ENCODE measurements around the gene INPP4A.

The INPP4A gene

DNA sequence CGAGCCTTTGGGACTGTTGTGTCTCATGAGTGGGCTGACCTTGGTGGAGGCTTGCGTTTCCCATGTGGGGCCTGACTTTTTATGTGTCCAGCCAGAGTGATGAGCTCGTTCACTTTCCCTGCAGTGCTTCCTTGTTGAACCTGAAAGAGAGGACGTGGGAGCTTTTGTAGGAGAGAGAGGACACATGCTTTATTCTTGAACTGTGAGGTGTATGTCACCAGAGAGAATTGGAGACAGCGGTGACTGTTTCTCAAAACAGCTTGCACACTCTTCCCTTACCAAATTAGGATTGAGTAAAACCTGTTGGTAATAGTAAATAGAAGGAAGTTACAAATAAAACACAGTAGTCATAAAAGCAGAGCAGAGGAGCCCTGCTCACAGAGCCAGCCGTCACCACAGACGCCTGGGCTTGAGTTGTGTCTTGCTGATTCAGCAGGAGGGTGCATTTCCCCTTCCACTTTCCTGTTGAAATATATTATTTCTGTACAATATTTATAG is 60.7 kb downstream of the INPP4A start:
- Mint-ChIP-seq H3K4me3 (peak overlapping the region; percentile 8), H3K27me3 (no peaks in the 10 kb centered on the region), H3K9me3 (no peaks in the 10 kb centered on the region), H3K36me3 (peaks cover 4% of the 10 kb centered on the region), H3K27ac (peak overlapping the region; percentile 10), H3K4me1 (peaks cover 94% of the 10 kb centered on the region)

DNA sequence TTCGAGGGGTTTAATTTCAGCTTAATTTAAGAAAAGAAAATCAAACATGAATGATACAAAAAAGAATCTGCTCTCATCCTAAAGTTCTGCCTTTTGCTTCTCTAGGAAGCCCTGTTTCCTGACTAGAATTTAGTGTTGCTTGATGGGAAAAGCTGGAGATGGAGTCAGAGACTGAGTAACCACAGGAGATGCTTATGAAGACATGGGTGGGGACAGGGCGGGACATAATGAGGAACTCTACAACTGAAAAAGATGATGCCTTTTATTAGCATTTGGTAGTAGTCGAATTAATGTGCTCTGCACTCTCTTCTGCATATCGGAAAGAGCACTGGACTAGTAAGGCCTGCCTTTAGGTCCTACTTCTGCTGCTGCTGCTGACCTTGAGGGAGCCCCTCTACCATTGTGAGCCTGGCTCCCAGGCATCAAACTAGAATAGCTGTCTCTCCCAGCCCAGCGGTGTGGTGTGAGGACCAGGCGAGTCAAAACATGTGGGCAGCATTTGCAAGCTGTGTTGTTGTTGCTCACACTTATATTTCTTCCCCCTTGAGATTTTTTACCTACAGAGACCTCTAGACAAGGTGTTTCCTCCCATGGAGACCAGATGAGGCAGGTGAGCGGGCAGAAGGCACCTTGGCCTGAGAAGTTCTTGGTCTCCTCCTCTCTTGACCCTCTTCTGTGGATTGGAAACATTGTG is 61.5 kb downstream of the INPP4A start:
- Mint-ChIP-seq H3K4me3 (no peak overlapping the region), H3K9me3 (no peaks in the 10 kb centered on the region), H3K4me1 (peaks cover 96% of the 10 kb centered on the region), H3K27me3 (no peaks in the 10 kb centered on the region), H3K36me3 (peaks cover 4% of the 10 kb centered on the region), H3K27ac (peak overlapping the region; percentile 90)

DNA sequence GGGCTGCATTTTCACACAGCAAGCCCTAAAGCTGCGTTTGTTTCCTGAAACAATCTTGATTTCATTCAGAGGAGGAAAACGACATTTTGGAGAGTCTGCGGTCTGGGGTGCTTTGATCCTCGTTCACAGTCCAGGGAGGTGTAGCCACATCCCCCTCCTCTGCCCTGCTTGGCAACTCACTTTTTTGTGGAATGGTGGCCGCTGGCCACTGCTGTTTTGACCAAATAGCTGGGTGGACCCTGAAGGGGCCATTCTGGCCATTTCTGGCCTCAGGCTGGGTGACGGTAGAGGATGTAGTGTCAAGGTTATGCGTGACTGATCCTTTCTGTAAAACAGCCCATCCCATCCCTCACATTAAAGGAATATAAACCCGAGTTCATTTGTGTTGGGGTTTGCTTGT is 62.2 kb downstream of the INPP4A start:
- Mint-ChIP-seq H3K4me3 (no peak overlapping the region), H3K9me3 (no peaks in the 10 kb centered on the region), H3K27me3 (no peaks in the 10 kb centered on the region), H3K27ac (no peak overlapping the region), H3K36me3 (peaks cover 4% of the 10 kb centered on the region), H3K4me1 (peaks cover 96% of the 10 kb centered on the region)

DNA sequence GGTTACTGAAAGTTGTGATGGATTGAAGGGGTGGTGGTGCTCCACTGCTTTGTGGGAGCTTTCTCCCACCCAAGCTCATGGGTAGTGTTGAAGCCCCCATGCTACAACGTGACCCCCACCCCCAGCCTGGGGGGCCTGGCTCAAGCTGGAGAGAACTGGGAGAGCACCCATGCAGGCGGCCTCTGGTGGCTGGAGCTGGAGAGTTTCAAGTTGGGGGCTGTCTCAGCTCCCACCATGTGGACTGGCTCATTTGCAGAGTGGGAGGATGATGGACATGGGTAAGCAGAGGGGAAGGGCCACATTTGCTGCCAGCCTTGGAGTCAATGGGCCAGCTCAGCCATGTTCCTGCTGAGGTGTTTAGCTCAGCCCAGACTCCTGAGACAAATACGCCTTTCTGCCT is 62.8 kb downstream of the INPP4A start:
- Mint-ChIP-seq H3K4me3 (peak overlapping the region; percentile 49), H3K27ac (peak overlapping the region; percentile 51), H3K36me3 (peaks cover 4% of the 10 kb centered on the region)

DNA sequence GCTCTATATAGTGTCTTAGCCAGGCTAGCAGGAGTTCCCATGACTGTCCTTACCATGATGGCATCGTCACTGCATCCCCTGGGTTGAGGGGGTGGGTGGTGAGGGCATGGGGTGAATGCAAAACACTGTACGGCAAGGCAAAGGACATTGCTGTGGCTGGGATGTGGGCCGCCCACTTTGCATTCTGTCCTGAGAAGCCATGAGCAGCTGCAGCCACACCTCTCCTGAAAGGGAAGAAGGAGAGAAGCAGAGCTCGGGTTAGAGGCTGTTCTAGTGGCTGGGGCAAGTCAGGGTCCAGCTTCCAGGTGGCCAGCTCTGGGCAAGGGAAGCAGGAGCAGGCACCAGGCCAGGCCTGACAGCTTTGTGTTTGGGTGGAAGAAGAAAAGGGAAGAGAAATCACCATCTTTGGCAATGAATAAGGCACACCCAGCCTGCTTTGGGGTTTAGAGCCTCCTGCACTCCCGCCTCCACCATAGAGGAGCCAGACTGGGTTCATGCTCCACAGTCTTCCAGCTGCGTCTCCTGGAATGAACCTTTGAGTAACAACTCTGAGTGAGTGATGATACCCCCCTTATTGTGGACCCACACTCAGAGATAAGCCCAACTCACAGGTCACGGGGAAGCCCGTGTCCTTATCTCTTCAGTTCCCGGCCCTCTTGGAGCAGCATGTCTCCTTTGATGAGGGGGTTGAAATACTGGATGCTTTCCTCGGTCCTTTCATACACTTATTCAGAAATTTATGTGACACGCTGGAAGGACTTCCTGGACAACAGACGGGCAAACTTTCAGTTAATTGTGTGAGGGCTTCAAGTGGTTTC is 63.4 kb downstream of the INPP4A start:
- H3K27ac Mint-ChIP-seq: peak overlapping the region; percentile 94
- H3K36me3 Mint-ChIP-seq: peaks cover 4% of the 10 kb centered on the region
- peaks cover 96% of the 10 kb centered on the region for H3K4me1 Mint-ChIP-seq

More for the DNA sequence above, 62.8 kb downstream of the INPP4A start:
- H3K9me3 Mint-ChIP-seq: no peaks in the 10 kb centered on the region
- H3K4me1 Mint-ChIP-seq: peaks cover 96% of the 10 kb centered on the region
- H3K27me3 Mint-ChIP-seq: no peaks in the 10 kb centered on the region

DNA sequence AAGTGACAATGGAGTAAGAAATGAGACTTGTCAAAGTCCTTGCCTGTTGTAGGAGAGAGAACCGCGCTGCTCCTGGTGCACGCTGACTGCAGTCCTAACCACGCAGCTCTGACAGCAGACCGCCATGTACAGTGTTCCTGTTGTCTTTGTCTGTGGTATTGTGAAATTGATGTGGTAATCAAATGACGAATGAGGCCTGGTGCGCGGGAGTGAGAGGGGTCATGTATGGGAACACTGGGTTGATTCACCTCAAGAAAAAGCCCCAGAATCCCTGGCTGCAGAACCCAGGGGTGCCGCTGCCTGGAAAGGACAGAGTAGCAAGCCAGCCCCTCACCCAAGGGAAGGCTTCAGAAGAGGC is 64.0 kb downstream of the INPP4A start:
- Mint-ChIP-seq H3K27me3 (no peaks in the 10 kb centered on the region), H3K36me3 (peaks cover 4% of the 10 kb centered on the region), H3K9me3 (no peaks in the 10 kb centered on the region), H3K4me3 (peak overlapping the region; percentile 45), H3K27ac (peak overlapping the region; percentile 94), H3K4me1 (peaks cover 96% of the 10 kb centered on the region)

More for the DNA sequence above, 63.4 kb downstream of the INPP4A start:
- Mint-ChIP-seq H3K27me3 (no peaks in the 10 kb centered on the region), H3K9me3 (no peaks in the 10 kb centered on the region), H3K4me3 (peak overlapping the region; percentile 45)

DNA sequence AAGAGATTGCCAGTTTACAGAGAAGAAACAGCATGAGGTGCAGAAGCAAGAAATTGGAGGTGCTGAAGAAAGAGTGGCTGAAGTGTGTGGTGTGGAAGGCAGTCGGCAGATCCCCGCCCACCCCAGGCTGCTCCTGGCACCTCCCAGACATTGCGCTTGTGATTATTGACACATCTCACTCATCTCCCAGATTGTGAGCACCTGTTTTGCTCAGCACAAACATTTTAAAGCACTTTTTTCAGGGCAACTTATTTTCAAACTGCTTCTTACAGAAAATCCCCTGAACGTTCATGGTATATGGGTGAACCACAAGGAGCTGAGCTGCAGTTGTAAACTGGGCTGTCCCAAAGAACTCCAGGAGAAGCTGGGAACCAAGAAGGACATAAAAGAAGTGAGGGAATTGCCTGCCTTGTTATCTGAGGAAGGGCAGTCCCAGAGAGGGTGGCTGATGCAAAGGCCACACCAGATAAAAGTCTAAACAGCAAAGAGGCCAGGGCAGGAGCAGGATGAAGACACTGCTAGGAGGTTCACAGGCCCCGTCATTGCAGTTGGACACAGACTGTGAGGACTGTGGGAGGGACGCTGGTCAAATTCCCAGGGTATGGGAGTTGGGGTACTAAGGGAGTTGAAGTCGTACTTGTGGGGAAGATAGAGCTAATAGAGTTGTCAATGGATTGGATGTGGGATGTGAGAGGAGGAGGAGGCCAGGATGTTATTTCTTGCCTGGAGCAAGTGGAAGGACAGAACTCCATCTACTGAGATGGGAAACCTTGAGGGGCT is 65.1 kb downstream of the INPP4A start:
- H3K27me3 Mint-ChIP-seq: no peaks in the 10 kb centered on the region
- no peak overlapping the region for H3K4me3 Mint-ChIP-seq
- H3K36me3 Mint-ChIP-seq: peaks cover 4% of the 10 kb centered on the region
- no peaks in the 10 kb centered on the region for H3K9me3 Mint-ChIP-seq
- H3K27ac Mint-ChIP-seq: peak overlapping the region; percentile 78
- peaks cover 96% of the 10 kb centered on the region for H3K4me1 Mint-ChIP-seq

DNA sequence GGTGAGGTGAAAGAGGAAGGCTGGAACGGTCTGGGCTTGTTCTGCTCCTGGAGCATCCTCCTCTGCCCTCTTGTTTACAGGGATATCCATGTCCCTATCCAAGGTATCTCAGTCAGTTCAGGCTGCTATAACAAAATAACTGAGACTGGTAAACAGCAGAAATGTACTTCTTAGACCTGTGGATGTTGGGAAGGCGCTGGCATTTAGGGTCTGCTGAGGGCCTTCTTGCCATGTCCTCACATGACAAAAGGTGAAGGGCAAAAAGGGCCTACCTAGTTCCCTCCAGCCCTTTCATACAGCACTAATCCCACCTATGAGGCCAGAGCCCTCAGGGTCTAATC is 65.6 kb downstream of the INPP4A start:
- no peak overlapping the region for H3K4me3 Mint-ChIP-seq
- H3K9me3 Mint-ChIP-seq: no peaks in the 10 kb centered on the region
- peaks cover 96% of the 10 kb centered on the region for H3K4me1 Mint-ChIP-seq
- H3K27me3 Mint-ChIP-seq: no peaks in the 10 kb centered on the region
- peaks cover 4% of the 10 kb centered on the region for H3K36me3 Mint-ChIP-seq
- no peak overlapping the region for H3K27ac Mint-ChIP-seq

DNA sequence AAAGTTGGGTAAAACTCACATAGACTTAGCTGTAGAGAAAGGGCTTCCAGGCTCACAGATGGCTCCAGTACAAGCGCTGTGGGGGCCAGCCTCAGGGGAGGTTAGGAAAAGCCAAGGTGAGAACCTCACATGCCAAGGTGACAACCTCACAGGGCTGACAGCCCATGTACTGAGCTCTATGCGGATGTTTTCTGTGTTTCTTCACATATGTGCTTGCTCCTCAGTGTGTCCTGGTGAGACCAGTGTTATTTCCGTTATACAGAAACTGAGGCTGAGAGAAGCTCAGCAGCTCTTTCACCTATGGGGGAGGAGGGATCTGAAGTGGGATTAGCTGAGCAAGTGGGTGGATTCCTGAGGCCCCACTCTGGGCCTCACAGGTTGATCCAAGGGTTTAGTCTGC is 67.3 kb downstream of the INPP4A start:
- H3K4me3 Mint-ChIP-seq: no peak overlapping the region
- no peaks in the 10 kb centered on the region for H3K27me3 Mint-ChIP-seq
- no peak overlapping the region for H3K27ac Mint-ChIP-seq
- no peaks in the 10 kb centered on the region for H3K9me3 Mint-ChIP-seq
- peaks cover 96% of the 10 kb centered on the region for H3K4me1 Mint-ChIP-seq
- peaks cover 3% of the 10 kb centered on the region for H3K36me3 Mint-ChIP-seq

DNA sequence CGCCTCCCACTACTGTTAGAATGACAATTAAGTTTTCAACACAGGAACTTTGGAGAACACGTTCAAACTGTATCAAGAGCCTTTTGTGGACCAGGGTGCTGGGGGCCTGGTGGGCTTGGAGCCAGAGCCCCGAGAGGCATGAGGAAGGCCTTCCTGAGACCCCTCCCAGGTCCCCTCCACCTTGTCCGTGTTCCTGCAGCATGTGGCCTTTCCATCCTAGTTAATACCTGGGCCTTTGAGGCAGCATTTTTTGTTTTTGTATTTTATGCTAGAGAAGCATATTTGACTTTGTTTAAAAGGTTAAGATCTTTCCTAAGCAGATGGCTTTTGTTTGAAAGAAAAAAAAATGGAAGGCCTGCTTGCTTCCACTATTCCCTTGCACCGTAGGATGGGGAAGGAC is 68.0 kb downstream of the INPP4A start:
- Mint-ChIP-seq H3K4me3 (no peak overlapping the region), H3K27me3 (no peaks in the 10 kb centered on the region), H3K9me3 (no peaks in the 10 kb centered on the region), H3K36me3 (no peaks in the 10 kb centered on the region), H3K27ac (no peak overlapping the region), H3K4me1 (peaks cover 97% of the 10 kb centered on the region)

DNA sequence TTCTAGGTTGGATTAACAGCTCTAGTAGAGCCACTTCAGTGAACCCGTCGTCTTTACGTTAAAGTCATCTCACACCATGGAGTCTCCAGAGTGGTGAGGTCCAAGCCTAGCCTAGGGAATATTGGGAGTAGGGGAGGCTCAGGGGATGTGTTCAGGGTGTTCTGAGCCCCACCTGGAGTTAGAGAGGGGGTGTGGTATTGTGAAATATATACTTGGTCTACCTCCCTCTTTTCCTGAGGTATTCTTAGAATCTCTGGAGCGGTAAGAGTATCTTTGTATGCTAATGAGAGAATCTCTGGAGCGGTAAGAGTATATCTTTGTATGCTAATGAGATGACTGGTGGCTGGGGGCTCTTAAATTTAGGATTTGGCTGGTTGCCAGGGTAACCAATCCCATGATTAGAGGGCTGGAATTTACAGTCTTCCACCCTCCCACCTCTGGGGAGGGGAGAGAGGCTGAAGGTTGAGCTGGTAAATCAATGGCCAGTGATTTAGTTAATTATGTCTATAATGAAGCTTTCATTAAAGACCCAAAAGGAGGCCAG is 69.5 kb downstream of the INPP4A start:
- peaks cover 96% of the 10 kb centered on the region for H3K4me1 Mint-ChIP-seq
- no peaks in the 10 kb centered on the region for H3K36me3 Mint-ChIP-seq
- no peaks in the 10 kb centered on the region for H3K9me3 Mint-ChIP-seq
- no peak overlapping the region for H3K4me3 Mint-ChIP-seq
- no peaks in the 10 kb centered on the region for H3K27me3 Mint-ChIP-seq
- peak overlapping the region; percentile 68 for H3K27ac Mint-ChIP-seq

DNA sequence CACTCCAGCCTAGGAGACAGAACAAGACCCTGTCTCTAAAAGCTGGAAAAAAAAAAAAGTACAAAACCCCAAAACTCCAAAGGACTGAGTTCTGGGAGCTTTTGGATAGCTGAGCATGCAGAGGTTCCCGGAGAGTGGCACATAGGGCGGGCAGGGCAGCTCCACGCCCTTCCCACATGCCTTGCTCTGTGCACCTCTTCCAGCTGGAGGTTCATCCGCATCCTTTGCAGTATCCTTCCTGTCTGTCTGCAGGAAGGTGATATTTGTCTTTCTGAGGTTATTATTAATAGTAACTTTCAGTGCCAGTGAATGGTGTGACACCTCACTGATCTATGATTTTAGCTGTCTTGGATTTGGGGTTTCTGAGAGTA is 70.2 kb downstream of the INPP4A start:
- H3K4me1 Mint-ChIP-seq: peaks cover 91% of the 10 kb centered on the region
- H3K27me3 Mint-ChIP-seq: no peaks in the 10 kb centered on the region
- H3K9me3 Mint-ChIP-seq: no peaks in the 10 kb centered on the region
- H3K36me3 Mint-ChIP-seq: no peaks in the 10 kb centered on the region
- peak overlapping the region; percentile 72 for H3K27ac Mint-ChIP-seq
- H3K4me3 Mint-ChIP-seq: no peak overlapping the region

DNA sequence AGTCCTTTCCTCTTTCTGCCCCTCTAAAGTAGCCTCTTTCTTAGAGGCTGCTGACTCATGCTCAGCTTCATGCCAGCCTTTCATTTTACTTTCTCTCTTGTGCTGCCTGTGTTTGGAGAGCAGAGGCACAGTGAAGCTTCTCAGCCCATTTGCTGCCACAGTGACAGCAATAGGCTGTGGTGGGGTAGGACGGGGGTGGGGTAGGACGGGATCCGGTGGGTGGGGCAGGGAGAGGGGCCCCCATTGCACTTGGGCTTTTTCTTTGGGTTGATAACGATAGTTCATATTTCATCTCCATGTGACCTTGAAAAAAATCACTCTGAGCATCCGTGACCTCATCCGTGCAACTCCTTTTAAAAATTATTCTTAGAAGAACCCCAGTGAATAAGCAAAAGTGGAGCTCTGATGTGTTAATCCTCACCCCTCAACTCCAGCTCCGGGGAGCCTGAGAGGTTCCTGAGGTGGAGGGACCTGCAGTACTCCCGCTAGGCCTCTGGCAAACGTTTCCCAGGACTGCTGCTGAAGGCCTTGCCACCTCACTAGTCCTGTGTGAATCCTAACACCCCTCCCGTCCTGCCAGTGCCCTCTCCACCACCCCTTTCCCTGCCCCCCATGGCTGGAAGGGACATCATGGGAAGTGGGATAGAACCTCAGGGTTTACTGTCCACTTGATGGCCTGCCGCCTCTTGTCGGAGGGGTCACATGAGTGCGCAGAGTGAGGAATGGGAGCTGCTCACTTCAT is 70.8 kb downstream of the INPP4A start:
- Mint-ChIP-seq H3K36me3 (no peaks in the 10 kb centered on the region), H3K27me3 (no peaks in the 10 kb centered on the region), H3K4me1 (peaks cover 86% of the 10 kb centered on the region), H3K27ac (peak overlapping the region; percentile 72), H3K9me3 (no peaks in the 10 kb centered on the region), H3K4me3 (no peak overlapping the region)

DNA sequence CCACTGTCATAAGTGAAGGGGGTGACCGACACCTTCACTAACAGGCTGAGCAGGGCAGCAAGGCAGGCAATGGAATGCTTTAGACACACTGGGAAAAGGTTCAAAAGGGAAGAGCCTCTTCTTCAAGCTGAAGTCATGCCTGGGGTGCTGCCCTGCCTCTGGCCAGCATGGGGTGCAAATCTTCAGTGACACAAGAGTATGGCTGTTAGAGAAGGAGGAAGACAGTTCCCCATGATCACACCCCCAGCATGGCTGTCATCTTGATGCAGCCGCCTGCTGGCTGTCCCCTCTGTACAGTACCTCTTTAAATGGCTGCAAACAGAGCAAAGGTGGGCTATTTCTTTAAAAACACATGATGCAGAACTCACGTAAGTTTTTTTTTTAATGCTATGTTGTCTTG is 71.9 kb downstream of the INPP4A start:
- H3K9me3 Mint-ChIP-seq: no peaks in the 10 kb centered on the region
- H3K27me3 Mint-ChIP-seq: no peaks in the 10 kb centered on the region
- H3K27ac Mint-ChIP-seq: peak overlapping the region; percentile 88
- peaks cover 2% of the 10 kb centered on the region for H3K36me3 Mint-ChIP-seq
- peaks cover 77% of the 10 kb centered on the region for H3K4me1 Mint-ChIP-seq
- H3K4me3 Mint-ChIP-seq: no peak overlapping the region

DNA sequence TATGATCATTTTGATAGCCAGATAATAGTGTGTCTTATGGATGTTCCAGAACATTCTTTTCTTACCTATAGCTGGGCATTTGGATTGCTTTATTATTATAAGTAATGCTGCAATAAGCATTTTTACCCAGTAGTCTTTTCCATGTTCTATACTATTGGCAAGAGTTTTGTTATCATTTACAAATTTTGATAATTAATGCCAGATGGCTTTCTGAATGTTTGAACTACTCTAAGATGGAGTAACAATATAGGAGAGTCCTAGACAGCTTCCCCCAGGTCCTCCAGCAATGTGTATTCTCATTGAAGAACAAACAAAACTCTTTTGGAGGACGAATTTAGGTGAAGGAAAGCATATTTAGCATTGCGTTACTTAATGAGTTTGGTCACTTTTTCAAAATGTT is 73.0 kb downstream of the INPP4A start:
- no peaks in the 10 kb centered on the region for H3K27me3 Mint-ChIP-seq
- H3K36me3 Mint-ChIP-seq: peaks cover 8% of the 10 kb centered on the region
- peaks cover 66% of the 10 kb centered on the region for H3K4me1 Mint-ChIP-seq
- no peak overlapping the region for H3K4me3 Mint-ChIP-seq
- H3K27ac Mint-ChIP-seq: no peak overlapping the region
- no peaks in the 10 kb centered on the region for H3K9me3 Mint-ChIP-seq
